Mesendoderm (in vitro differentiated cells): ENCODE data around the gene TMEM39A.

Experiments
- DNase-seq: peaks from one replicate; pipeline ENCODE4 v3.0.0; 2013
- H2AK5ac ChIP-seq: 2 replicates; pipeline ENCODE4 v1.6.1; 2013; ENCODE audit warnings: low read length, inconsistent platforms
- H2BK120ac ChIP-seq: 2 replicates; pipeline ENCODE4 v1.6.1; 2013; ENCODE audit warnings: low read depth, mild to moderate bottlenecking, low read length, moderate library complexity, mixed read lengths
- H2BK15ac ChIP-seq: replicated peaks from 2 replicates; pipeline ENCODE4 v1.6.1; 2013; ENCODE audit warnings: low read depth, mild to moderate bottlenecking, moderate library complexity
- H2BK5ac ChIP-seq: 2 replicates; pipeline ENCODE4 v1.6.1; 2013; ENCODE audit warnings: low read length, inconsistent platforms
- H3K18ac ChIP-seq: 2 replicates; pipeline ENCODE4 v1.6.1; 2013; ENCODE audit warnings: mild to moderate bottlenecking, low read length, mixed read lengths
- H3K23ac ChIP-seq: one replicate; pipeline ENCODE4 v1.6.1; 2013; ENCODE audit warnings: low read length
- H3K27ac ChIP-seq: 2 replicates; pipeline ENCODE4 v1.5.1; 2013; ENCODE audit warnings: low read depth, mild to moderate bottlenecking, inconsistent platforms, low read length, moderate library complexity
- H3K27me3 ChIP-seq: 2 replicates; pipeline ENCODE4 v1.6.1; 2013; ENCODE audit warnings: low read length, control low read depth, mild to moderate bottlenecking, inconsistent platforms; ENCODE audit not compliant: insufficient read depth, poor library complexity
- H3K36me3 ChIP-seq: 2 replicates; pipeline ENCODE4 v1.6.1; 2013; ENCODE audit warnings: low read length, inconsistent platforms; ENCODE audit not compliant: control insufficient read depth, insufficient read depth
- H3K4ac ChIP-seq: one replicate; pipeline ENCODE4 v1.6.1; 2013; ENCODE audit warnings: low read depth, mild to moderate bottlenecking, low read length, moderate library complexity
- H3K4me1 ChIP-seq: 2 replicates; pipeline ENCODE4 v1.6.1; 2013; ENCODE audit warnings: low read depth, low read length, inconsistent platforms; ENCODE audit not compliant: control insufficient read depth
- H3K4me2 ChIP-seq: 2 replicates; pipeline ENCODE4 v1.6.1; 2013; ENCODE audit warnings: low read length
- H3K4me3 ChIP-seq: 2 replicates; pipeline ENCODE4 v1.5.1; 2013; ENCODE audit warnings: mild to moderate bottlenecking, low read length
- H3K56ac ChIP-seq: one replicate; pipeline ENCODE4 v1.6.1; 2013; ENCODE audit warnings: low read length
- H3K79me1 ChIP-seq: 2 replicates; pipeline ENCODE4 v1.6.1; 2013; ENCODE audit warnings: low read length, inconsistent platforms
- H3K79me2 ChIP-seq: 2 replicates; pipeline ENCODE4 v1.6.1; 2013; ENCODE audit warnings: mild to moderate bottlenecking, low read length; ENCODE audit not compliant: control insufficient read depth, insufficient read depth
- H3K9ac ChIP-seq: 2 replicates; pipeline ENCODE4 v1.6.1; 2013; ENCODE audit warnings: low read length, inconsistent platforms
- H4K5ac ChIP-seq: one replicate; pipeline ENCODE4 v1.6.1; 2013; ENCODE audit warnings: low read length
- H4K8ac ChIP-seq: one replicate; pipeline ENCODE4 v1.6.1; 2013; ENCODE audit warnings: low read depth, mild to moderate bottlenecking, control low read depth, low read length, moderate library complexity
- WGBS: extraction: QIAGEN DNeasy Blood & Tissue Kit; methylation state at CpG from one replicate; pipeline ENCODE4 v1.1.7; 2013; ENCODE audit warnings: low lambda C conversion rate, missing lambda C conversion rate; ENCODE audit not compliant: insufficient coverage; ENCODE audit errors: extremely low coverage; 5-methylcytosine and 5-hydroxymethylcytosine counted together

Gene TMEM39A

GRCh38 chr3:119500901-119501300 lies 37.5 kb upstream of the TMEM39A start:
- Histone ChIP-seq H3K79me2 (peaks cover 10% of the 10 kb centered on the region), H4K8ac (no peak overlapping the region), H4K5ac (no peak overlapping the region), H2AK5ac (no peak overlapping the region), H3K79me1 (peaks cover 3% of the 10 kb centered on the region), H3K27ac (no peak overlapping the region), H3K36me3 (no peaks in the 10 kb centered on the region), H3K4me1 (no peaks in the 10 kb centered on the region), H3K9ac (peak overlapping the region; percentile 26), H3K4me2 (no peak overlapping the region), H3K56ac (peak overlapping the region; percentile 17), H2BK5ac (no peak overlapping the region), H3K4me3 (no peak overlapping the region), H3K27me3 (no peaks in the 10 kb centered on the region), H3K18ac (no peak overlapping the region), H3K4ac (no peak overlapping the region), H2BK15ac (no peak overlapping the region), H2BK120ac (no peak overlapping the region), H3K23ac (no peak overlapping the region)
- no CpG with 5 or more reads among the region's 2 CpGs for WGBS
- no peak for DNase-seq

GRCh38 chr3:119500265-119500664 lies 36.9 kb upstream of the TMEM39A start:
- no peaks in the 10 kb centered on the region for H3K36me3 ChIP-seq
- H3K4me1 ChIP-seq, result no peaks in the 10 kb centered on the region
- no peak overlapping the region for H3K4me2 ChIP-seq
- H2BK15ac ChIP-seq, result no peak overlapping the region
- H2BK5ac ChIP-seq, result no peak overlapping the region
- no peak overlapping the region for H3K56ac ChIP-seq
- H3K18ac ChIP-seq, result no peak overlapping the region
- no peak overlapping the region for H3K27ac ChIP-seq
- peak overlapping the region; percentile 52 for H3K9ac ChIP-seq
- peaks cover 3% of the 10 kb centered on the region for H3K79me1 ChIP-seq
- H4K5ac ChIP-seq, result no peak overlapping the region
- H4K8ac ChIP-seq, result no peak overlapping the region
- no peaks in the 10 kb centered on the region for H3K27me3 ChIP-seq
- no peak overlapping the region for H3K23ac ChIP-seq
- no CpG with 5 or more reads among the region's 4 CpGs for WGBS
- no peak overlapping the region for H2AK5ac ChIP-seq
- H3K79me2 ChIP-seq, result peaks cover 10% of the 10 kb centered on the region
- no peak overlapping the region for H3K4ac ChIP-seq
- no peak for DNase-seq
- H2BK120ac ChIP-seq, result no peak overlapping the region
- H3K4me3 ChIP-seq, result no peak overlapping the region

GRCh38 chr3:119498186-119499011 lies 35.0 kb upstream of the TMEM39A start, which contains the start of gene TIMMDC1:
TIMMDC1 (plus strand) TSS chr3:119498547; CDS start chr3:119498734, 187 bp downstream.
- DNase-seq, result peak; percentile 99

GRCh38 chr3:119497820-119498185 lies 34.4 kb upstream of the TMEM39A start:
- Histone ChIP-seq H3K4me3 (peak overlapping the region; percentile 74), H2AK5ac (no peak overlapping the region), H3K18ac (no peak overlapping the region), H3K79me2 (peaks cover 10% of the 10 kb centered on the region), H2BK15ac (no peak overlapping the region), H4K8ac (peak overlapping the region; percentile 3), H3K4me2 (peak overlapping the region; percentile 66), H3K27ac (no peak overlapping the region), H3K4me1 (no peaks in the 10 kb centered on the region), H4K5ac (peak overlapping the region; percentile 21), H3K56ac (peak overlapping the region; percentile 91), H2BK120ac (no peak overlapping the region), H3K79me1 (no peaks in the 10 kb centered on the region), H3K27me3 (no peaks in the 10 kb centered on the region), H2BK5ac (no peak overlapping the region), H3K36me3 (no peaks in the 10 kb centered on the region), H3K4ac (no peak overlapping the region), H3K23ac (no peak overlapping the region), H3K9ac (peak overlapping the region; percentile 68)
- DNase-seq, result peak; percentile 55
- no CpG with 5 or more reads among the region's 8 CpGs for WGBS

More at GRCh38 chr3:119498186-119499011, 35.0 kb upstream of the TMEM39A start, which contains the start of gene TIMMDC1:
- H3K27me3 ChIP-seq, result no peaks in the 10 kb centered on the region
- H3K4me3 ChIP-seq, result peak within 1 kb of the TSS; percentile 99
- H3K4me1 ChIP-seq, result no peaks in the 10 kb centered on the region
- H3K4me2 ChIP-seq, result peak within 1 kb of the TSS; percentile 66
- H3K23ac ChIP-seq, result peak within 1 kb of the TSS; percentile 98
- H2AK5ac ChIP-seq, result no peak within 1 kb of the TSS
- peak within 1 kb of the TSS; percentile 91 for H2BK5ac ChIP-seq
- H2BK120ac ChIP-seq, result no peak within 1 kb of the TSS
- H2BK15ac ChIP-seq, result no peak within 1 kb of the TSS
- peak within 1 kb of the TSS; percentile 74 for H4K5ac ChIP-seq
- no peaks in the 10 kb centered on the region for H3K36me3 ChIP-seq
- H3K9ac ChIP-seq, result peak within 1 kb of the TSS; percentile 99
- no peak within 1 kb of the TSS for H3K4ac ChIP-seq
- H3K18ac ChIP-seq, result no peak within 1 kb of the TSS
- H3K27ac ChIP-seq, result peak within 1 kb of the TSS; percentile 84
- peak within 1 kb of the TSS; percentile 3 for H4K8ac ChIP-seq
- no peaks in the 10 kb centered on the region for H3K79me1 ChIP-seq
- peak within 1 kb of the TSS; percentile 99 for H3K56ac ChIP-seq
- H3K79me2 ChIP-seq, result peaks cover 10% of the 10 kb centered on the region
- no CpG with 5 or more reads among the region's 58 CpGs for WGBS

GRCh38 chr3:119494597-119494996 lies 31.2 kb upstream of the TMEM39A start:
- Histone ChIP-seq H3K18ac (no peak overlapping the region), H3K56ac (no peak overlapping the region), H3K4me3 (no peak overlapping the region), H3K27me3 (no peaks in the 10 kb centered on the region), H4K5ac (no peak overlapping the region), H3K79me2 (peaks cover 8% of the 10 kb centered on the region), H2AK5ac (no peak overlapping the region), H2BK120ac (no peak overlapping the region), H2BK15ac (no peak overlapping the region), H3K4me1 (no peaks in the 10 kb centered on the region), H3K4ac (no peak overlapping the region), H3K27ac (no peak overlapping the region), H3K9ac (no peak overlapping the region), H3K79me1 (no peaks in the 10 kb centered on the region), H2BK5ac (no peak overlapping the region), H3K23ac (no peak overlapping the region), H4K8ac (no peak overlapping the region), H3K36me3 (no peaks in the 10 kb centered on the region), H3K4me2 (no peak overlapping the region)
- DNase-seq, result peak; percentile 19
- WGBS, result no CpG with 5 or more reads among the region's 2 CpGs
